Measurements from ENCODE around the gene GOLGA7B.
"Not testable (repeated sequence)": the region's sequence is repeated elsewhere in the genome, so short reads cannot be mapped to it uniquely, and the experiment has no call there.

The GOLGA7B gene

GRCh38 chr10:97838091-97838490 lies 11.6 kb upstream of the GOLGA7B start:
- TF ChIP-seq CSRNP3 (CRISPR knock-in tag; IDR thresholded peaks at IDR 0.05): no peak
- no peak for TF ChIP-seq TSHZ2 (CRISPR knock-in tag; IDR thresholded peaks at IDR 0.05)
- TF ChIP-seq TOX (CRISPR knock-in tag; IDR thresholded peaks at IDR 0.05; ENCODE audit: borderline replicate concordance): no peak
- TF ChIP-seq ZNF565 (CRISPR knock-in tag; conservative IDR thresholded peaks at IDR 0.05; ENCODE audit: low read depth): no peak
- TF ChIP-seq ZNF8 (CRISPR knock-in tag; IDR thresholded peaks at IDR 0.05): no peak
- no peak for ATAC-seq

GRCh38 chr10:97841166-97841565 lies 8.5 kb upstream of the GOLGA7B start:
- not testable (repeated sequence) for ATAC-seq

GRCh38 chr10:97842114-97842513 lies 7.5 kb upstream of the GOLGA7B start:
- ATAC-seq: not testable (repeated sequence)

- no peak for TF ChIP-seq ZFP30 (CRISPR knock-in tag; IDR thresholded peaks at IDR 0.05)
- TF ChIP-seq RARB (CRISPR knock-in tag; IDR thresholded peaks at IDR 0.05): no peak
- no peak for TF ChIP-seq PATZ1 (CRISPR knock-in tag; IDR thresholded peaks at IDR 0.05; ENCODE audit: borderline replicate concordance)
- TF ChIP-seq CREB5 (CRISPR knock-in tag; IDR thresholded peaks at IDR 0.05; ENCODE audit: low read depth): no peak
- TF ChIP-seq ZNF70 (CRISPR knock-in tag; IDR thresholded peaks at IDR 0.05): no peak
- no peak for TF ChIP-seq TSHZ2 (CRISPR knock-in tag; IDR thresholded peaks at IDR 0.05)
- no peak for ATAC-seq
Measured at GRCh38 chr10:97842656-97843280, 6.9 kb upstream of the GOLGA7B start.

GRCh38 chr10:97843281-97843671 lies 6.4 kb upstream of the GOLGA7B start:
- TF ChIP-seq TSHZ2 (CRISPR knock-in tag; IDR thresholded peaks at IDR 0.05): no peak
- TF ChIP-seq ESRRG (CRISPR knock-in tag; IDR thresholded peaks at IDR 0.05): no peak
- no peak for TF ChIP-seq ARNTL (CRISPR knock-in tag; IDR thresholded peaks at IDR 0.05; ENCODE audit: borderline replicate concordance, low read depth)
- no peak for TF ChIP-seq CSDC2 (CRISPR knock-in tag; IDR thresholded peaks at IDR 0.05)
- TF ChIP-seq CSRNP3 (CRISPR knock-in tag; IDR thresholded peaks at IDR 0.05): no peak
- no peak for TF ChIP-seq TCF4 (CRISPR knock-in tag; IDR thresholded peaks at IDR 0.05; ENCODE audit: borderline replicate concordance)
- TF ChIP-seq ZFP30 (CRISPR knock-in tag; IDR thresholded peaks at IDR 0.05): no peak
- no peak for TF ChIP-seq PPARA (CRISPR knock-in tag; IDR thresholded peaks at IDR 0.05; ENCODE audit: borderline replicate concordance)
- TF ChIP-seq ZNF8 (CRISPR knock-in tag; IDR thresholded peaks at IDR 0.05): no peak
- TF ChIP-seq PATZ1 (CRISPR knock-in tag; IDR thresholded peaks at IDR 0.05; ENCODE audit: borderline replicate concordance): no peak
- no peak for TF ChIP-seq ZNF70 (CRISPR knock-in tag; IDR thresholded peaks at IDR 0.05)
- no peak; the same call in 2 of the 3 replicates for ATAC-seq

Data from SK-N-SH treated with all-trans-retinoic acid at 6 μM for 48 hours (cell line).